GM21423 (cell line): ENCODE data around the gene HRH3.

Experiments used
- ATAC-seq: cut with Tn5 transposase; IDR thresholded peaks from one replicate; pipeline ENCODE4 v1.9.1; 2021; ENCODE audit warnings: mild to moderate bottlenecking, moderate library complexity; ENCODE audit not compliant: unreplicated experiment

The HRH3 gene

DNA sequence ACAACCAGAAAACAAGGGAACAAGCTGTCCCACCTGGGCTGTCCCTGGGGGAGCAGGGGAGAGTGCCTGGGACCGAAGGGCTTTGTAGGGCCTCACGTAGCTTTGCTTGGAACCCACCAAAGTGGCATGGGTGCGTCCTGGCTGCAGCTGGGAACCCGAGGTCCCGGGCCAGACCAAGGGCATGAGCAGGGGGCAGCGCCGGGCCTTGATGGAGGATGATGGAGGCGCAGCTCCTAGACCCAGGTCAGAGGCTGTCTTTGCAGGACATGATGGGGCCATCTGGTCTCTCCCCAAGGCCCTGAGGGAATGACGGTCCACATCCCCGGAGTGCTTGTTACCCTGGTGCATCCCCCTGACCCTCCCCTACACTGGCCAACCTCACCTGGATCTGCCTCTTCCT is 10.6 kb upstream of the HRH3 start:
- ATAC-seq, result no peak

DNA sequence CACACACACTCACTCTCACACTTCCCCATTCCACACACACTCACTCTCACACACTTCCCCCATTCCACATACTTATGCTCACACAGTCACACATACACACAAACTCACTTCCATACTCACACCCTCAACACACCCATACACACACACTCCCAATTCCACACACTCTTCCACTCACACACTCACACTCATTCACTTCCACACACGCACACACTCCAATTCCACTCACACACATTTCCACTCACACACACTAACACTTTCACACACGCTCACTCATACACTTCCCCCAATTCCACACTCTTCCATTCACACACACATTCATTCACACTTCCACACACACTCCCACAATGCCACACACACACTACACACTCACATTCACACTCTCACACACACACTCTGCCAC is 10.2 kb upstream of the HRH3 start:
- ATAC-seq, result no peak

DNA sequence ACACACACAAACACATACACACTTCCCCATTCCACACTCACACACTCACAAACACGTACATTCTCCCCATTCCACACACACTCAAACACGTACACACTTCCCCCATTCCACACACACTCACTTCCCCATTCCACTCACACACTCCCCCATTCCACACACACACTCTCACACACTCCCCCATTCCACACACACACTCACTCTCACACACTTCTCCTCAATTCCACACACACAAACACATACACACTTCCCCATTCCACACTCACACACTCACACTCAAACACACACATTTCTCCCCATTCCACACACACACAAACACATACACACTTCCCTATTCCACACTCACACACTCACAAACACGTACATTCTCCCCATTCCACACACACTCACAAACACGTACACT is 9.6 kb upstream of the HRH3 start:
- ATAC-seq, result no peak

DNA sequence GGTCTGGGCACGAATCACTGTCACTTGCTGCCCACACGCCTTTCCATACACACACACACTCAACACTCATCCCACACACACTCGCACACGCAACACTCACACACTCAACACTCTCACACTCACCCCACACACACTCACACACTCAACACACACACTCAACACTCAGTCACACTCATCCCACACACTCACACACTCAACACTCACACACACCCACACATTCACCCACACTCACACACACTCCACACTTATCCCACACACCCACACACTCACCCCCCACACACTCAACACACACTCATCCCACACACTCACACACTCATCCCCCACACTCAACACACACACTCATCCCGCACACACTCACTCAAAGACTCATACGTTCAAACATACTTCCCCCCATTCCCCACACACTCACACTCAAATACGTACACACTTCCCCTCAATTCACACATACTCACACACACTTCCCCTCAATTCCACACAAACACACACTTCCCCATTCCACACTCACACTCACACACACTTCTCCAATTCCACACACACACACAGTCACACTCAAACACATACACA is 9.0 kb upstream of the HRH3 start:
- ATAC-seq, result no peak

DNA sequence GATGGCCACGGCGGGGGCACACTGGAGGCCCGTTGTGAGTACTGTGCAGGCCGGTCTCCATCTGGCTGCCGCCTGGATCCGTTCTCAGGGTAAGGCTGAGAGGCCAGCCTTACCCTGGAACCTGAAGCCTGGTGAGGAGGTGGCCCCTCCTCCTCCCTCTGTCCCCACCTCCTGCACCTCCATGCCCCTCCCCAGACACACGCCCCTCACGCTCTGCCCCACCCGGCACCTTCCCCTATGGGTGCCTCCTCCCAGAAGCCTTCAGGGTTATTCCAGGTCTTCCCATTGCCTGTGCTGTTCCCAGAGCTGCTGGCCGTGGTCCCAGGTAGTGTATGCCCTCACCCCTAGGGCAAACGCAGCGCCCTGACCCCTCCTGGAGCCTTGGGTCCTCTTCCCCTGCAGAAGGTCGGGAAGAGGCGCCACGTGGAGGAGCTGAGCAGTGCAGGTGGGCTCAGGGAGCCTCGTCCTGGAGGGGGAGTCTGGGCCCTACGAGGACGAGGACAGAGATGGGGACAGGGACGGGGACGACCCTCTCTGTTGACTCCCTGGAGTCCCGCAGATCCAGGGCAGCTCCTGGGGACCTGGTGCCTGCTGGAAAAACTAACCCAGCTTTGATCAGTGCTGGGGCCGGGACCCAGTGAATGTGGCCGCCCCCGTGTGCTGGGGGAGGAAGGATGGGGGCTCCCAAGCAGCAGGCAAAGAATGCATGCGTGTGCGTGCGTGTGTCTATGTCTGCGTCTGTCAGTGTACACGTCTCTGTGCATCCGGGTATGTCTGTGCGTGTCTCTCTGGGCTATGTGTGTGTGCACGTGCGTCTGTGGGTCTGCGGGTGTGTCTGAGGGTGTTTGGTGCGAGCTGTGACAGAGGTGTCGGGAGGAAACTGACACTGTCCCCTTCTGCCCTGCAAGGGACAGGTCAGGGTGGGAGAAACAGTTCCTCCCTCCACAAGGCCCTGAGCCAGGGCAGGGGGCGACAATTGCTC is 8.2 kb upstream of the HRH3 start:
- no peak for ATAC-seq

DNA sequence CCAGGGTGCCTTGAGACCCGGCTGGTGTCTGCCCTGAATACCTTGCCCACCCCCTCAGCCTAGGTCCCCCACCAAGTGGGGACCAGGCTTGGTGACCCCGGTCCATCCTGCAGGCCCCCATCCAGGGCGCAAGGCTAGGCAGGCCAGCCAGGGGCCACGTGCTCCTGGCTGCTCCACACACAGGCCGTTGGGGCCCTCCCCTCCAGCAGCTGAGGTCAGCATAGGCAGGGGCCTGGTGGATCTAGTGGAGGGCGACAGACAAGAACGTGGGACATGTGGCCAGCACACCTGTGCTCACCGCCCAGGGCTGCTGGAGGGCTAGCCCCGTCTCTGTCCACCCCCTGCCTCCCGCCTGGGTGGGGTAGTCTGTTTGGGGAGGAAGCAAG is 7.5 kb upstream of the HRH3 start:
- ATAC-seq, result no peak

DNA sequence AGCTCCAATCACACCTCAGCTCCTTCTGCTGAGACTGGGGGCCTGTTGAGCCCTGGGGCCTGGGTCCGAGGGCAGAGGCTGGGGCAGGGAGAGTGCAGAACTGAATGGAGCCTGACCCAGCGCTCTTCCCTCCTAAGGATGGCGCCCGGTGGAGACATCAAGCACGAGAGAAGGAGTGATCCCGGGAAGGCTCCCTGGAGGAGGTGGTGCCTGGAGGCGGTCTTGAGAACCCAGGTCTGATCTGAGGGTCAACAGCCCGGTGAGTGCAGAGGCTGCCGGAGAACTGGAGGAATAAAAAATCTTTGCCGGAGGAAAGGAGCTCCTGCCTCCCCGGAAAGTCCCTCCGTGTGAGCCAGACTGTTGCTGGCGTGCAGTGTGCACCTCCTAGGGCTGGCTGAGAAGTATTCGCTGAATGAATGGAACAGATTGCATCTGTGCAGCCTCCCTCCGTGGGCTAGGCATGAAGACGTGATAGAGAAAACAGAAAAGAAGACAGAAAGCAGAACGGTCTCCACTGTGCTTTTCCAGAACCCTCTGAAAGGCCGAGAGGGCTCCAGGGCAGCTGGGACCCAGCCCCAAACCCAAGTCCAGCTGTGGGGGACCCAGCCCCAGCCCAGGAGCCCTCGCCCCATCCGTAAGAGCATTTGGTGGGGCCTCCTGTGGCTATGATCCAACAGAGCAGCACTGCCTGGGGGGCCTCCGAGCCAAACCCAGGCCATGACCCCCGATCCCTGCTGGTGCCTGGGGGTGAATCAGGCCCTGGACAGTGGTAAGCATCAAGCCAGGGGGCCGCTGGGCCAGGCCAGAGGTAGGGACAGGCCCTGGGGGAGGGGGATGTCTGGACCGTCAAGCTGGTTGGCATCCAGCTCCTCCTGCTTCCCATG is 6.9 kb upstream of the HRH3 start:
- no peak for ATAC-seq

DNA sequence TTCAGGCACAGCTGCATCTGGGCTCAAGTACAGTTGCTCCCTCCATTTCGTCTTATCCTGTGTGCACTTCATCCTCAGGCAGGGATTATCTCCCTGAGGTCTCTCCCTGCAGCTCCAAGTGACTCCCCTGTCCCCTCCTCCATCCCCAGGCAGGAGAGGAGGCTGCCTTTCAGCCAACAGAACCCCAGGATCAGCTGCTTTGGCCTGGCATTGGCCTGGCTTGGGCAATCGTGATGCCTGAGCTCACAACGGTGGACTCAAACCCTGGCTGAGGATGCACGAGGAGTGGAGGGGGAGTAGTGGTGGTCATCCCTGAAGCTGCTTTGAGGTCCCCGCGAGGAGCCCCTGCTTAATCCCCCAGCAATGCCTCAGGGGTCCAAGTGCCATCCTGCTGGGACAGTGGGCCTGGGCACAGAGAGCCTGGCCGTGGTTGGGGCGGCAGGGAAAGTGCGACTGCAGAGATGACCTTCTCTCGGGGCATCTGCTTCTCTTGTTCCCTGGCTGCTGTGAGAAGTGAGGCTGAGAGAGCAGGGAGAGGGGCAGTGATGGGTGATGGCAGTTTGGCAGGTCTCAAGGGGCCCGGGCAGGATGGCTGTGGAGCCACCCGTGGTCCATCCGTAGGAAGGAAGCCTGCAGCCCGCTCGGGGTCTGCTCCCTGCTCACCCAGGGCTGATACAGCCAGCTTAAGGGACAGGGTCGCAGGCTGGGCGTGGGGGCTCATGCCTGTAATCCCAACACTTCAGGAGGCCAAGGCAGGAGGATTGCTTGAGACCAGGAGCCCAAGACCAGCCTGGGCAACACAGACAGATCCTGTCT is 6.0 kb upstream of the HRH3 start:
- ATAC-seq, result no peak

DNA sequence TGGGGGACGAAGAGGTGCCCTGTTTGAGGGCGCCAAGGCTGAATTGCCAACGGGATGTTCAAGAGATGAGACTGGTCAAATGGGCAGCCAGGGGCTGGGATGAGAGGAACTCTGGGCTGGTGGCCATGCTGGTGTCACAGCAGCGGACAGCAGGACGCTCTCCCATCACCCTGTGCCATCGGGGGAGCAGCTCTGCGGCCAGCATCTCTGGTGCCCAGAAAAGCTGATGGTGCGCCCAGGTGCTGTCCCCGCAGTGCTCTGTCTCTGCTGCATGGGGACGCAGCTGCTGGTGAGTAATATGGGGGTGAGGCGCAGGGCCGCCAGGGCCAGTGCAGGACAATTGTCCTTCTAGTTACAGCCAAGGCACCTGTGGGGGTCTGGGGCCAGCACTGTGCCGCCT is 4.9 kb upstream of the HRH3 start:
- no peak for ATAC-seq

DNA sequence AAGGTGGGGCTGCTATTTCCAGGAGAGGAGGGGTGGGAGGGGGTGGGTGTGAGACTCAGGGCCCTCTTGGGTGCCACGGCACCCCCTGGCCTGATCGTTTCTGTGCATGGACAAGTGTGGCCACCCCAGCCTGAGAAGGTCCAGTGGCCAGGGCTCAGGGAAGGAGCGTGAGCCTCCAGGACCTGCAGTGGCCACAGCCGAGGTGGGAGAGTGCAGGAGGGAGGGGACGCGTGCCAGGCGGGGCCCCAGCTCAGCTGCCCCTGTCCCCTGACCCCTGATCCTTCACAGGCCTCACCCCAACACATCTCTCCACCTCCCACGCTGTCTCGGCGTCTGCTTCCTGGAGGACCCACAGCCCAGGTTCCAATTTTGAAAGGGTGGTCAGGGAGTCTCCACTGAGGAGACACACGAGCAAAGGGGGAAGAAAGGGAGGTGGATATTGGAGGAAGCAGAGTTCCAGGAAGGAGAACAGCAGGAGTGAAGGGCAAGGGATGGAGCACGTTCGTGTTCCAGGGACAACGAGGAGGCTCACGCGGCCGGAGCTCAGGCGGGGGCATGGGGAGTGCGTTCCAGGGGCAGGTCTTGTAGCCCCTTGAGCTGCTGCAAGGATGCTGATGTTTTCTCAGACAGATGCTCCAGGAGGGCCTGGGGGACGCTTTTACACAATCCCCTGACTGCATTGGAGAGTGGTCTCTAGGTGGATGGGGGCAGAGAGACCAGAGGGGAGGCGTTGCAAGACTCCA is 4.2 kb upstream of the HRH3 start:
- no peak for ATAC-seq

DNA sequence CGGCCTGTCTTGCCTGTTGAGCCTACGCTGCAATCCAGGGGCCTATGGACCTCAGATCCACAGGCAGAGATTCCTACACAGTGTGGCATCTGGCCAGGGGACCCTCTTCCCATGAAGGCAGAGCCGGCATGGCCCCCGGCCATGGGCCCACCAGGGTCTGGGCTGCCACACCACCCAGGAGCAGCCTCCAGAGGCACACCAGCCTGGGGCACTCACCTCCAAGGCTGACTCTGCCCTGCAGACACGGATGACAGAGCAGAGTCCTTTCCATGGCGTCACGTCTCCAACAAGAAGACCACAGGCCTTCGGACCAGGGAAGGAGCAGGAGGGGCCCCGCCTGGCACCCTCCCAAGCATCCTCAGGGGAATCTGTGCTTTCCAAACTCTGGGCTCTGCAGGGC is 3.5 kb upstream of the HRH3 start:
- no peak for ATAC-seq

DNA sequence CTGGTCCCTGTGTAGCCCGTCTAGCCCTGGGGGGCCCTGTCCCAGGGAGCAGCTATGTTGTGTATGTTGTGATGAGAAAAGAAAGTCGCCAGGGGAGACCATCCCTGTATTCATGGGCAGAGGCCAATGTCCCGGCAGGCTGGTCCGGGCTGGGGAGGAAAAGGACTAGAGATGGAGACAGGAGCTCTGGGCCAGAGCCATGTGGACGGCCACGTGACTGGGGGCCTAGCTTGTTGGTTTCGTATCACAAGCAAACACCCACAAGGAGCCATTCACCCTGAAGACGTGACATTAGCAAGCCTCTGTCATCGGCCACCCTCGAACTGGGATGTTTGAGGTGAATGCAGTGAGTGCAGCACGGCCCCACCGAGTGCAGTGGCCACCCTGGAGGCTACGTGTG is 2.9 kb upstream of the HRH3 start:
- ATAC-seq, result no peak

DNA sequence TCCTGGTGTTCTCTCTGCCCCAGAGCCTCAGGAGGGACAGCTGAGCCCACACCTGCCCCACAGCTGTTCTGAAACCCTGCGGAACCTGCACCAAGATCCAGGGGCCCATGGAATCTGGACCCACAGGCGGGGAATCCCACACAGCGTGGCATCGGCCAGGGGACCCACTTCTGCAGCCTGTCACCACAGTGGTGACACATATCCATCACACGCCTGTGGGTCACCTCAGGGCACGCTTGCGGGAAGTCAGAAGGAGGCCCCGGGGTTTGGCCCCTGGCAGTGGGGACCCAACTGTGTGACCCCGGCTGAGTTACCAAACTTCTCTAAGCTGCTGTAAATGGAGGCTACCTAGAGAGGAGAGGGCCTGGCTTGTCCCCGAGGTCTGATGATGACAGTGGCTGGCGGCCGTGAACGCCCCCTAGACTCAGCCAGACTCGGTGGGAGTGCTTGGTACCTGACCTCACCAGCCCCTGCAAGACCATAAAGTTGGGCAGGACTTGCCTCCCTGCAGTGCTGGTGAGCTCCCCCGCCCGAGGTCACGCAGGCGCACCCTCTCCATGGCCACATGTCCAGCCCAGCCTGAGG is 2.3 kb upstream of the HRH3 start:
- no peak for ATAC-seq

DNA sequence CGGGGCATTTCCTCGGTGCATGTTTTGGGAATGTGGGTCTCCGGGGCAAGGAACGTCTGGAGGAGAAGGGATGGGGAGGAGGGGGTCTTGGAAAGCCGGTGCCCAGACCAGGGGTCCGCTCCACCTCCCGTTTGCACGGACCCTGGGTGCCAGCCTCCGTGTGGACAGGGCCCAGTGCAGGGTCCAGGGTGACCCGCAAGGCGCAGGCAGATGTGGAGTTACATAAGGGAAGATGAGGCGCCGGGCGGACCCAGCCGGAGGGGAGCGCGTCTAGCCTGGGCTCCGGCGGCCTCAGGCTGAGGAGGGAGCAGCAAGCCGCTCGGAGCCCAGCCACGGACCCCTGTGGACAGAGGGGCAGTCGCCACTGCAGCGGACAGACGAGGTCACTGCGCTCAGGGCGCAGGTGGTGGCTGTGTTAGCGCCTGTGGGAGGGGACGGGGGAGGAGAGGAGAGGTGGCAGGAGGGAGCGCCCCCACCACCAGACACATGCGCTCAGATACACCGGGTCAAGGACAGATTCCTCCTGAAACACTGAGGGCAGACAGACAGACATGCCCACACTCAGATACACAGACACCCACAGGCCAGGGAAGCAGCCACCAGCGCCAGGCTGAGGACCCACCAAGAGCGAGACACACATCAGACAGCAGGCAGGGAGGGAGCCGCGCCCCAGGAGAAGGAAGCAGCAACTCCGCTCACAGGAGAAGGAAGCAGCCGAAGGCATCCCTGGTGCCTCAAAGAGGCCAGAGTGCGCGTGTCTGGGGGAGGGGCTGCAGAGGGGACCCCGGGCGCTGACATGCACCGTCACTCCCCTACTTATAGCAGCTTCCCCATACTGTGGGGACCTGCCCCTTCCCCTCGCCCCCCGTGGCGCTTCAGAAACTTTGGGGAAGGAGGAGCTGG is 839 bp upstream of the HRH3 start:
- ATAC-seq, result no peak

DNA sequence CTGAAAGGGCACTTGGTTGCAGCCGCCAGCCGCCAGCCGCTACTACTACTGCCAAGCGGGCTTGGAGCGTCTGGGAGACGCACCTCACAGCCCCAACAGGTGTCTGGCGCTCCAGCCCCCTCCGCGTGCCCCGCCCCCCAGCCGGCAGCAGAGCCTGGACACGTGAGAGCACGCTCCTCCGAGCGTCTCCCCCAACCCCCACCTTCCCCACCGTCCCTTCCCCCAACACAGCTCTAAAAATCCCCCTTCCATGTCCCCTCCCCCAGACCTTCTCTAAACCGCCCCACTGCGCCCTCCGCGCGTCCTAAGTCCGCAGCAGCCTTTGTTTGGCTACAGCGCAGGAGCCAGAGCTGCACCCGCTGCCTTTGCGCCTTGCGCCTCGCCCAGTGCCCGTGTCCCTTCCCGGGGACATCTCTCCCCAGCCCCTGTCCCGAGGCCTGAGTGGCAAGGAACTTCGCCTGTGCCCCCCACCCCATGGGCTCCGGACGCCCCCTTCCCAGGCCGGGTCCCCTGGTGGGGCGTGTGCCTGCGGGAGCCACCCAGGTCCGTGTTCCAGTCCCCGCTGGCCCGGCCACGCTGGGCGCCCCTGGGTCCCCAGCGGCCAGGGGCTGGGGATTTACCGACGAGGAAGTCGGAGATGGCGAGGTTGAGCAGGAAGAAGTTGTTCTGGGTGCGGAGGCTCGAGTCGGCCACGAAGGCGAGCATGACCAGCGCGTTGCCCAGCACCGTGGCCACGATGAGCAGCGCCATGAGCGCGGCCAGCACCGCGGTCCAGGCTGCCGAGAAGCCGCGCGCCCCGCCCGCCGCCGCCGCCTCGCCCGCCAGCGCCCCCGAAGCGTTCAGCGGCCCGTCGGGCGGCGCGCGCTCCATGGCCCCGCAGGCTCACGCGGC is 732 bp downstream of the HRH3 start:
- ATAC-seq, result no peak

DNA sequence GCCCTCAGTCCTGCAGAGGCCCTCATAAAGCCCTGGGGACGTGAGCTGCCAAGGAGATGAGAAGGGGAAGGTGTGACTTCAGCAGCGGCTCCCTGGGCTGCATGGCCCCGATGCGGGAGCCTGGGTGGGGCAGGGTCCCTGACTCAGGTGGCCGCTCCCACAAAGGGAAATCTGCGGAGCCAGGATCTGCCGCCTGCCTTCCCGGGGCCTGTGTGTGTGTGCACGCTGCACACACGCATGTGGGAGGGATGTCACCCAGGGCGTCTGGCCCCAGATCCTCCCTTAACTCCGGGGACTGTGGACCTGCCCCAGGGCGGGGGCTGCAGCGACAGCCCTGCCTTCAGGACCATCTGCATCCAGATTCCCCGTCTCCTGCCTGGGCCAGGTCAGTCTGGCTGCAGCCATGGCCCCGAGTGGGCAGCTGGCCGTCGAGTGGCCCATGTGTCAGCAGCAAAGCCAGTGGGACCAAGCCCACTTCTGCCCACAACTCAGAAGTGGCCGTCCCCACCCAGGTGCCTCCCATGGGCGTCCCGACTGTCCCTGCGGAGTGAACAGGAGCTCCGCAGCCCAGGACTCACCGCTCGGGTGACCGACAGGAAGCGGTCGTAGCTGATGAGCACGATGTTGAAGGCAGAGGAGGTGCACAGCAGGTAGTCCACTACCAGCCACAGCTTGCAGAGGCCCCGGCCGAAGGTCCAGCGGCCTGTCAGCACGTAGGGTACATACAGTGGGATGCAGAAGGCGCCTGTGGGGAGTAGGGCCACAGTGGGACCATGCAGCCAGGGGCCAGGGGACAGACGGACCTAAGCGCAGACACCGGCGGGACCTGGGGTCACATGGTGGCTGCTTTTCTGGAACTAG is 1.9 kb downstream of the HRH3 start:
- ATAC-seq, result no peak
